NCI-H2196 (cell line): ENCODE measurements around the gene PYDC1.
"Not testable (repeated sequence)": the region's sequence is repeated elsewhere in the genome, so short reads cannot be mapped to it uniquely, and the experiment has no call there.

Experiments used
- DNase-seq: peaks from one replicate; lab custom pipeline; 2025; ENCODE audit not compliant: unreplicated experiment; lab: John Stamatoyannopoulos, UW

The PYDC1 gene

DNA sequence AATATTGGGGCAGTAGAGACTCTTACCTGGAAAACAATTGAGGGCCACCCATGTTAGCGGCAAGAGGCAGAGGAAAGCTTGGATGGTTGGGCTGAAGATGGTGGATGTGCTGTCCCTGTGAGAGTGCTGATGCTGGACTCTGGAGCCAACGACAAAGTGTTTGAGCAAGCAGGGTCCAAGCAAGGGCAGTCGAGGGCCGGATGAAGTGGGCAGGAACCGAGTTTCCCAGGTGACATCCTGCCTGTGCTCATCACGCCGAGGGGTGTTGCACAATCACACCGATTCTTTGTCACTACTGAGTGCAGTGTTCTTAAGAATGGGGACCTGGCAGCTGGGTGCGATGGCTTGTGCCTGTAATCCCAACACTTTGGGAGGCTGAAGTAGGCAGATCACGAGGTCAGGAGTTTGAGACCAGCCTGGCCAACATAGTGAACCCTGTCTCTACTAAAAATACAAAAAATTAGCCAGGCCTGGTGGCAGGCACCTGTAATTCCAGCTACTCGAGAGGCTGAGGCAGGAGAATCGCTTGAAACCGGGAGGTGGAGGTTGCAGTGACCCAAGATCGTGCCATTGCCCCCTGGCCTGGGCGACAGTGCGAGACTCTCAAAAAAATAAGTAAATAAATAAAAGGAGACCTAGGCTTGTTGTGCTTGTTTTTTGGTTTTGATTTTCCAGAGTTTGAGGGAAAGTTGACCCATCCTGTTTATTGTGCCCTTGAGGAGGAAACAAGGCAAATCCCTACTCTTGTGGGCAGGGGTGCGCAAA is 20.4 kb downstream of the PYDC1 start:
- no peak for DNase-seq

DNA sequence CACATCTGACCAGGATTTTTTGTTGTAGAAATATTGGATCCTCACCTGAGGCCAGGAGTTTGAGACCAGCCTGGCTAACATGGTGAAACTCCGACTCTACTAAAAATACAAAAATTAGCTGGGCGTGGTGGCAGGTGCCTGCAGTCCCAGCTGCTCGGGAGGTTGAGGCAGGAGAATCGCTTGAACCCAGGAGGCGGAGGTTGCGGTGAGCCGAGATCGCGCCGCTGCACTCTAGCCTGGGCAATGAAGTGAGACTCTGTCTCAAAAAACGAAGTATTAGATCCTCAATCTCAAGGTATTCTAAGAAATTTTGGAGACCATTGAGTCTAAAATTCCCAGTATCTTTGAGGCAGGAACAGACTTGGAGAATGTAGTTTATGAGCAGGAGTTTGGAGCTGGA is 21.1 kb downstream of the PYDC1 start:
- DNase-seq, result not testable (repeated sequence)

DNA sequence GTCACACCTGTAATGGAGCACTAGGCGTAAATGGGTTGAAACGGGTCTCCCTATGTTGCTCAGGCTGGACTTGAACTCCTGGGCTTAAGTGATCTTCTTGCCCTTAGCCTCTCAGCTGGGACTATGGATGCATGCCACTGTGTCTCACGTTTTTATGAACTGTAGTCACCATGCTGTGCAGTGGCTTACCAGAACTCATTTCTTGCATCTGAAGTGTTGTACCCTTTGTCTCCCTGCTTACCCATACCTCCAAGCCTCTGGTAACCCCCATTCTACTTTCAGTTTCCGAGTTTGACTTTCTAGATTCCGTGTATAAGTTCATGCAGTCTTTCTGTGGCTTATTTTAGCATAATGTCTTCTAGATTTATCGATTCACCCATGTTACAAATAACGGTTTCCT is 22.0 kb downstream of the PYDC1 start:
- no peak for DNase-seq

DNA sequence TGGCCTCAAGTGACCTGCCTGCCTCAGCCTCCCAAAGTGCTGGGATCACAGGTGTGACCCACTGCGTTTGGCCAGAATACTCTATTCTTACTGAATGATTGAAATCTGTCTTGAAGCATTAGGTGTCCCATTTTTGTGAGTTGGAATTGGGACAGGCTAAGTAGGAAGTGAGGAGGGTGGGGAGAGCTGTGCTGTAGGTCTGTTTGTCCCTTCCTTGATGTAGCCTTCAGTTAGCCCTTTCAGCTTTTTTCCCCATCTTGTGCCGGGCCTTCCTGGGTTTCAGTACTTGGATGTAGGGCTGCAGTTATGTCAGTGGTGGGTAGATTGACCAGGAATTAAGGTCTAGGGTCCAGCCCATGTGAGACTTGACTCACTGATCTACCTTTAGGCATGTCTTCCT is 23.1 kb downstream of the PYDC1 start:
- DNase-seq, result no peak

DNA sequence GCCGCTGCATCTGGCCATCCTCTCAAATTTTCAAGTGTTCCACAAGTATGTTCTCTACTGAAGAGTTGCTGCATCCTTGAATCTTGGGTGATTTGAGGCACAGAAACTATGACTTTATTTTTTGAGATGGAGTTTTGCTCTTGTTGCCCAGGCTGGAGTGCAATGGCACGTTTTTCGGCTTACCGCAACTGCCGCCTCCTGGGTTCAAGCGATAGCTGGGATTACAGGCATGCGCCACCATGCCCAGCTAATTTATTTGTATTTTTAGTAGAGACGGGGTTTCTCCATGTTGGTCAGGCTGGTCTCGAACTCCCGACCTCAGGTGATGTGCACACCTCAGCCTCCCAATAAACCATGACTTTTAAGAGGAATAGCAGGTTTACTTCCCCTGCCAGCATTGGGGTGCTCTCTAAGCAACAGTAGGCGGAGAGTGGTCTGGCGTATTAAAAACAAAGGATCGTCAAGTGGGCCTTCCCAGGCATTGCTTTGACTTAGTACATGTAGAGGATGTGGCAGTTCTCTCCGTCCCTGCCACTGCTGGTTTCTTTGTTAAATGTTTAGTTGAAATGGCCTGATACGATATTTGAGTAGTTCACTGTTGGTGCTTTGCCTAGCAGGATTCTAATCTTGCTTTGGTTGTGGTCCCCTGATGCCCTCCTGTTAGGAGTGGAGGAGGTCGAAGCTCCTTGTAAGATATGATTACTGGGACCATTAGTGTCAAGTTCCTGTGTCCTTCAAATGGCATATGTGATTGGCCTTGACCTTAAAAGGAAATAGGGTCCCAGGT is 23.9 kb downstream of the PYDC1 start:
- no peak for DNase-seq

DNA sequence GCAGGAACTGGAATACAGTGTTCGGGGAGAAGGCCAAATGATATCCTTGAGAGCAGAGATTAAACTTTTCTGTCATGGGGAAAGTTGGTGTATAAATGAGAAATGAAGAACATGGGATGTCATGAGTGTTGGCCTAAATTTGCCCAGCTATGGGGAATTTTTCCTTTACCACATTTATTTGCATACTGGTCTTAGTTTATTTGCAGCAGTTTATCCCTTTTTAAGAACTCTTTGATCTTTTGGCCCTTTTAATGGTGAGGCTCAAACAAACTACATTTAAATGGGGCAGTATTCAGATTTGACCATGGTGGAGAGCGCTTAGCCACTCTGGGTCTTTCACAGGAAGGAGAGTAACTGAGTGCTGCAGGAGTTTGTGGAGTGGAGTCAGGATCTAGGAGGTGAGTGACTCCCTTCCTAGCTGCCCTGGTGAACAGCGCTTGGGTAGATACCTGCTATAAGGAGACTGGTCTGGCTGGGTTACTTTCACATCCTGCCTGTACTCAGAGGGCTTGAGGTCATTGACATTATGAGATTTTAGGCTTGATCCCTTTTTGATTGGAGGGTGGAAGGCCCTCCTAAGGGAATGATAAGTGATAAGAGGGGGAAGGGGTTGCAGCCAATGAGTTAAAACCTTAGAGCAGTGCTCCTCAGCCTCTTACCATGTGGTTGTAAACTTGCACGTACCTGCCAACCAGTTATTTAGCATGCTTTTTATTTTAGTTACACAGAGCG is 25.1 kb downstream of the PYDC1 start:
- no peak for DNase-seq

DNA sequence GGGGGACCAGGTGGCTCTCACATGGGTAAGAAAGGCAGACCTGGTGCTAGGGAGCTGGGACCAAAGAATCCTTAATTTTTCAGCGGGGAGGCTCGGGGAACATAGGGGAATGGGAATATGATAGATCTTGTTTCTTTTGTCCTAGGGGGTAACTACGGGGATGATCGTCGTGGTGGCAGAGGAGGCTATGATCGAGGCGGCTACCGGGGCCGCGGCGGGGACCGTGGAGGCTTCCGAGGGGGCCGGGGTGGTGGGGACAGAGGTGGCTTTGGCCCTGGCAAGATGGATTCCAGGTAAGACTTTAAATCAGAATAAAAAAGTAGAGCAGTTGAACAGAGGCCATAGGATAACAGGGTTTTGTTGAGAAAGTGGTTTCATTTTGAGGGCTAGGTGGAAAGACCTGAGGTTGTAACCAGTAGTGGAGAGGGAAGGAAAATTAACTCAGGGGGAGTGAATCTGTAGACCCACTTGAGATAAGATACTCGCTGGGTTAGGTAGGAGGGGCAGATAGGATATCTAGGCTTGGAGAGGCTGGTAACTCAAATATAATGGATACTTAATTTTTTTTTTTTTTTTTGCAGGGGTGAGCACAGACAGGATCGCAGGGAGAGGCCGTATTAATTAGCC is 26.0 kb downstream of the PYDC1 start:
- DNase-seq, result no peak

DNA sequence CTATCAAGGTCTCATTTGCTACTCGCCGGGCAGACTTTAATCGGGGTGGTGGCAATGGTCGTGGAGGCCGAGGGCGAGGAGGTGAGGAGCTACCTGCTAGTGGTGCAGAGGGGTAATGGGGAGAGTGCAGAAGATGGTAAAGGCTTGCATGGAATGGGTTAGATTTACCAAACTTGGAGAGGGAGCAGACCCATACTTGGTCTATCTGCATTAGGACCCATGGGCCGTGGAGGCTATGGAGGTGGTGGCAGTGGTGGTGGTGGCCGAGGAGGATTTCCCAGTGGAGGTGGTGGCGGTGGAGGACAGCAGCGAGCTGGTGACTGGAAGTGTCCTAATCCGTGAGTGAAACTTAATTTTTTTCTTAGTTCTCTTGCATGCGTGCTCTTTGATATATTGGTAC is 26.9 kb downstream of the PYDC1 start:
- no peak for DNase-seq

DNA sequence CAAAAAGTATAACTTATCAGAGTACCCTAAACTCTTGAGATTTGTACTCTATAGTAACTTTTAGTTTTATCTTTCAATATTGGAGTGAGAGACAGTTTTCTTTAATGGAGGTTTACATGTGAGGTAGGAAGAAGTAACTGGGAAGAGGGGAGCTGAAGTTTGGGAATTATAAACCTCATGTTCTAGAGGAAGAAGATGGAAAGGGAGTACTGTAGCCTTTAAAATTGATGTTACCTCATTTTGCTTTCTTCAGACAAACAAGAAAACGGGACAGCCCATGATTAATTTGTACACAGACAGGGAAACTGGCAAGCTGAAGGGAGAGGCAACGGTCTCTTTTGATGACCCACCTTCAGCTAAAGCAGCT is 27.5 kb downstream of the PYDC1 start:
- DNase-seq, result no peak

DNA sequence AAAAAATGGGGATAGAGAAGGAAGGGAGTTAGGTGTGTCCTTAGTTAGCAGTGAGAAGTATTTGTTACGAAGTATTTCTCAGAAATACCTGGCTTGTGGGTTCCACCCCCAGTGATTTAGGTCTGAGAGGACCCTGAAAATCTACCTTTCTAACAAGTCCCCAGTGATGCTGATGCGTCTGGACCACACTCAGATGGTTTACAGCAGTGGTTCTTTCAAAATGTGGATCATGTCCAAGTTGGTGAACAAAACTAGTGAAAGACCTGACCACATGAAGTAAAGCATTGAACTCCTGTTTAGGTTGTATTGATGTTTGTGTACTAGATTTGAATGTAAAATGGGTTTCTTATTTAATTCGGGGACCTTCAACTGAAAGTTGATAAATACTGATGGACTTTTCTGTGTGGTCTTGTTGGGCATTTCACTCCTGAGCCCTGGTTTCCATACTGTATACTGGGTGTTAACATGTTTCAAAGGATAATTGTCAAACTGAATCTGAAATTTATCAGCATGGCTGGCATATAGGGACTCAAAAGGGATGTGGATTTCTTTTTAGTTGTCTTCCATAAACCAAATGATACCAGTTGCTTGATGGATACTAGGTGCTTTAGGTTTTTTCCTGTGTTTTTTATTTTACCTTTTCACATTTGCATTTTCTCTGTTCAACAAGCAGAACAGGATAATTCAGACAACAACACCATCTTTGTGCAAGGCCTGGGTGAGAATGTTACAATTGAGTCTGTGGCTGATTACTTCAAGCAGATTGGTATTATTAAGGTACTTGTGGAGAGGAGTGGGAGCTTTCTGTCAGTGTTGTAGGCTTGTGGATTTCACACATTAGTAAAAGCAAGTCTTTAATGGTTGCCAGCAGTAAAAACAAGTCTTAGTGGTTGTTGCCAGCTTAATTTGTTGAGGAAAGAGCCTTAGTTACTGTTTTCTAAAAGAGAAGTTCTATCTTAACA is 28.2 kb downstream of the PYDC1 start:
- DNase-seq, result no peak

DNA sequence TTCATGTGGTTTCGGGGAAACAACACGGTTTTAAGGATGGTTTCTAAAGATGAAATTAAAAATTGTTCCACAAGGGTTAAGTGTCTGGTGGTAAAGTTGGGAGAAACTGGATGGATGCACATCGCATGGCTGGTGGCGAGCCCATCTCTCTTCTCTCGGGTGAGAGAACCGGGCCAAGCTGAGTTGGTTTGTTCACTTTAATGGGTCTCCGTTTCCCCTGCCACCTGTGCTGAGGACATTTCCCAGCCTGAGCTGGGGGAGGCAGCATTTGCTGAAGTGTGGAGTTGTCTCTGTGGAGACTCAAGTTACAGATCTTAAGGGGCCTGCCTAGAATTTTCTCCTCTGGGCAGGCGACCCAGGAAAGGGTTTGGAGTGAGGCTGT is 29.1 kb downstream of the PYDC1 start:
- DNase-seq, result no peak

DNA sequence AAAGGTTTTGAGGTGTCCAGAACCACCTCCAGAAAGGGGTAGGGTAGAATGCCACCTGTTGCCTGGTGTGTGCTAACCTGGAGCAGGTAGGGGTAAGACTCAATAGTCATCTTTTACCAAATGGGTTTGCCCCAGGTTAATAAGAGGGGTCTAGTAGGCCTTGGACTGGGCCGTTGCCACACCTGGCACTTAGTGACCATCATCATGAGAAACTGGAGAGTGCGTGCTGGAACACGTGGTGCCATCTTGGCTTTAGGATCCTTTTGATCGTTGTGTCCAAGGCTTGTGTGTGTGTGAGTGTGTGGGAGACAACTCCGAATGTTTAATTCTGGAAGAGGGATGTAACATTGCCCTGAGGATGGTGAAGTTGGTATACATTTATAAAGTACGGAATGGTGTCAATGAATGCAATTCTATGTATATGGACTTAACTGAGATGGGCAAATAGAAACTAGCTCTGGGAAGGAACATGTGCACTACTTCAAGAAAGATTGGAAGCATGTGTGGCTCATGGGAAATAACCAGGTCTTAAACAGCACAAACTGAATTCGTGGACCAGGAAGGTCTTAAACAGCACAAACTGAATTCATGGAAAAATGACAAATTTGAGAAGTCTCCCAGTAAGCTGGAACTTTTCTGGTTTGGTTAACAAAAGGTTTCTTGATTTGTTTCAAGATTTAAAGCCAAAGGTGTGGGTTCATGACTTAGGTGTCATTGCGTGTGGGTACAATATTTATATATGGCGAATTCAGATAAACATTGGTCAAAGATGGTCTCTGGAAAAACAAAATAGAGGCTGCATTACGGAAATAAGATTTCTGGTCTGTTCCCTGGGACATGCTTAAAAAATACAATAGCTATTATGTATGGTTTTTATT is 29.8 kb downstream of the PYDC1 start:
- DNase-seq, result no peak

DNA sequence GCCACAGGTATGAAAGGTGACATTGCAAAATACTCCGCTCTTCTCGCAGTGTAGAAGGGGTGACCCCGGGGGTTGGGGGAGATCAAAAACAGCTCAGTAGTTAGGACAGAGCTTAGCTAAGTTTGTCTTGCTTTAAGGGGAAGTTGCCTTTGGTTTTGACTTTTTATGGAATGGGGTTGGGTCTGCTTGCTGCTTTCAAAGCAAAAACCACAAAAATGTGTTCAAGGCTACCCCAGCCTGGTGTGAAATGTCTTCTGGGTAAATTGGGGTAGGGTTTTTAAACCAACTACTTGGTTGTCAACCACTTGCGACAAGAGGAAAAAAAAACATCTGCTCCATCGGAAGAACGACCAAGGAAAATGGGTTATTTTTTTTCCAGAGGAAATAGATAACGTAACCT is 30.8 kb downstream of the PYDC1 start:
- no peak for DNase-seq

DNA sequence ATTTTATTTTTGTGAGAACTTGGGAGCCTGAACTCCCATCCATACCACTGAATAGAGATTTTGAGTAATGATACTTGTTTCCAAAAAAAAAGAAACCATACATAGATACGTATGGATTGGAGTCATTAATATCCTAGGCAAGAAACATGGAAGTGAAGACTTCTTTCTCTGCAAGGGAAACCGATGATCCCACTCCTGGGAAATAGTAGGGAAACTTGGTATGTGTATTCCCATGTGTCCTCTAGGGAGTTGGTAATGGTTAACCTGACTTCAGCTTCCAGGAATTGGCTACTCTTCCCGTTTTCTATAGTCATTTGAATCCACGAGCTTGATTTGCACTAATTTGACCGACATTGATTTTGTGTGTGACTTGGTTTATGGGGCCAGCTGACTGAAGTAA is 31.6 kb downstream of the PYDC1 start:
- DNase-seq, result no peak

DNA sequence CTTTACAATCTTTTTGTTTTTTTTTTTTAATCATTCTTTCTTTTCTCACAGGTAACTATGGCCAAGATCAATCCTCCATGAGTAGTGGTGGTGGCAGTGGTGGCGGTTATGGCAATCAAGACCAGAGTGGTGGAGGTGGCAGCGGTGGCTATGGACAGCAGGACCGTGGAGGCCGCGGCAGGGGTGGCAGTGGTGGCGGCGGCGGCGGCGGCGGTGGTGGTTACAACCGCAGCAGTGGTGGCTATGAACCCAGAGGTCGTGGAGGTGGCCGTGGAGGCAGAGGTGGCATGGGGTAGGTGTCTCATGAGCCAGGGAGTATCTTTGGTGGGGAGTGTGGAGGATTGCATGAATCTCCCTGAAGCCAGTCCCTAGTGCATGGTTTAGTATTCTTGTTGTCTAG is 32.0 kb downstream of the PYDC1 start:
- no peak for DNase-seq

DNA sequence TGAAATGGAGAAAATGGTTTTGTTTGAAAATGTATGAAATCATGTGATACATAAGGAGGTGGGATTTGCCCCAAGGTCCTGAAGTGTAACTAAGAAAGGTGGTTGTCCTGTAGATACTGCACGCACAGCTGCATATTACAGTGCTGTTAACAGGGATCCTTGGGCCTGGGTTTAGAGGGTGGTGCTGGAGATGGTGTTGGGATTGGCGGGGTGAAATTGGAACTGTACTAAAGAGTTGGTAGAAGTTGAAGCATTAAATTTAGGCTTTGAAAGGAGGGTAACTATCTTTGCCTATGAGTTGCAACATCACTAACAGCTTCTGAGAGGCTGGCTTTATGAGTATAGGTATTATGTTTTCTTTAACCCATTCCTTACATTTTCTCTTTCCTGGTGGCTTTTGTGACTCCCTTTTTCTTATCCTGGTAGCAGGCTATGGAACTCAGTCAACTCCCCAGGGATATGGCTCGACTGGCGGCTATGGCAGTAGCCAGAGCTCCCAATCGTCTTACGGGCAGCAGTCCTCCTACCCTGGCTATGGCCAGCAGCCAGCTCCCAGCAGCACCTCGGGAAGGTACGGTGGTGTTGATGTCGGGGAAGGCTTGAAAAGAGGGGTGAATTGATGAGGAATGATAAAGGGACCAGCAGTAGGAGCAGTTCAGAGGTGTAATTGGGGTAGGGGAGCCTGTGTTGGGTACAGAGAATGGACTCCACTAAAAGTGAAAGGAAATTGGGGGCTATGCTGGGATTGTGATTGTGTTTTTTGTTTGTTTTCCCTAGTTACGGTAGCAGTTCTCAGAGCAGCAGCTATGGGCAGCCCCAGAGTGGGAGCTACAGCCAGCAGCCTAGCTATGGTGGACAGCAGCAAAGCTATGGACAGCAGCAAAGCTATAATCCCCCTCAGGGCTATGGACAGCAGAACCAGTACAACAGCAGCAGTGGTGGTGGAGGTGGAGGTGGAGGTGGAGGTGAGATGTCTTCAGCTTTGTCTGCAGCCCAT is 33.2 kb downstream of the PYDC1 start:
- DNase-seq, result no peak

DNA sequence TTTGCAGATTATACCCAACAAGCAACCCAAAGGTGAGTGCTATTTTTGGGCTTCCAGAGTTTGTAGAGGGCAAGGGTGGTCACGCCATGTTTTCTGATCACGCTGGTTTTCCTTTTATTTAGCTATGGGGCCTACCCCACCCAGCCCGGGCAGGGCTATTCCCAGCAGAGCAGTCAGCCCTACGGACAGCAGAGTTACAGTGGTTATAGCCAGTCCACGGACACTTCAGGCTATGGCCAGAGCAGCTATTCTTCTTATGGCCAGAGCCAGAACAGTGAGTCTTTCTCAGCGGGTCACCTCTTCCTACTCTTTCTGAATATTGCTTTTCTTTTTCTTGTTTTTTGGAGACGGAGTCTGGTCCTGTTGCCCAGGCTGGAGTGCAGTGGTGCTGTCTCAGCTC is 34.5 kb downstream of the PYDC1 start:
- DNase-seq, result no peak

DNA sequence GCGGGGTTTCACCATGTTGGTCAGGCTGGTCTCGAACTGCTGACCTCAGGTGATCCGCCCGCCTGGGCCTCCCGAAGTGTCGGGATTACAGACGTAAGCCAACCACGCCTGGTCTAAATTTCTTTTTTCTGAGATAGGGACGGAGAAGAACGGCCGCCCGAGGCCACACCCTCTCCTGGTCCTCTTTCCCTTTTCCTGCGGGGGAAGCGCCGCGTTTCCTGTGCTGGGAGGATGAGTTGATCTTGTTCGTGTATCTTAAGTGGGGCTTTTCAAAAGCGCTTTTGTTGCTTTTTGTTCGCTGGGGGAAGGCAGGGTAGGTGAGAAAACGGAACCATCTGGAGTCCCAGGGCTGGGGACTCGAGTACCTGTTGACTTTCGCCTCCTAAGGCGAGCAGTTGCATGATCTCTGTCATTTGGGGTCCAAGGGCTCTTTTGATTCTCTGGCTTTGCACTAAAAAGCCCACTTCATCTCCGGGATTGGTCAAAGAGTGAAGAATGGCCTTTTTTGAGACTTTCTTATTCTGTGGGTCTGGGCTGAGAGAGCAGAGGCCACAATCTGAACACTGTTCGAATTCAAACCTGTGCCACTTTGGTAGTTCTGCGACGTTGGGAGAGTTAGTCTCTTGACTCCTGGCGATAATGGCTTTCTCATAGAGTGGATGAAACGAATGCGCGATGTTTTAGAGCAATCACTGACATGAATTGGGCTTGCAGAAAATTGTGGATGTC is 35.7 kb downstream of the PYDC1 start:
- no peak for DNase-seq
